Esophagus muscularis mucosa (tissue), 3 donors: ENCODE data around the gene WDR13.
"Not testable (repeated sequence)": the region's sequence is repeated elsewhere in the genome, so short reads cannot be mapped to it uniquely, and the experiment has no call there.

Experiments used
- EP300 ChIP-seq: sonication (generic); formaldehyde crosslinking; IDR thresholded peaks from one replicate; pipeline ENCODE4 v1.6.1; 2017; ENCODE audit warnings: antibody characterized with exemption
- TF ChIP-seq, protein P1 (sequence below), 3 experiments: fragments of 200-600 bp in 2 of 3; fragments of 450-650 bp in 1 of 3; sonication (generic) in 2 of 3; IDR thresholded peaks; one replicate each; pipeline ENCODE4 v1.5.1; 2017 to 2019; ENCODE audit warnings: antibody characterized with exemption in 3 of 3, mild to moderate bottlenecking in 2 of 3, moderate library complexity in 1 of 3

DNA sequence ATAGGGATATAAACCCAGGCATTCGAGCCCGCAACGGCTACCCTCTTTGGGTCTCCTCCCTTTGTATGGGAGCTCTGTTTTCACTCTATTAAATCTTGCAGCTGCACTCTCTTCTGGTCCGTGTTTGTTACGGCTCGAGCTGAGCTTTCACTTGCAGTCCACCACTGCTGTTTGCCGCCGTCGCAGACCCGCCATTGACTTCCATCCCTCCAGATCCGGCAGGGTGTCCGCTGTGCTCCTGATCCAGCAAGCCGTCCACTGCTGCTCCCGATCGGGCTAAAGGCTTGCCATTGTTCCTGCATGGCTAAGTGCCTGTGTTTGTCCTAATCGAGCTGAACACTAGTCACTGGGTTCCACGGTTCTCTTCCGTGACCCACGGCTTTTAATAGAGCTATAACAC is 57.5 kb downstream of the WDR13 start:
- TF ChIP-seq, protein P1, sequence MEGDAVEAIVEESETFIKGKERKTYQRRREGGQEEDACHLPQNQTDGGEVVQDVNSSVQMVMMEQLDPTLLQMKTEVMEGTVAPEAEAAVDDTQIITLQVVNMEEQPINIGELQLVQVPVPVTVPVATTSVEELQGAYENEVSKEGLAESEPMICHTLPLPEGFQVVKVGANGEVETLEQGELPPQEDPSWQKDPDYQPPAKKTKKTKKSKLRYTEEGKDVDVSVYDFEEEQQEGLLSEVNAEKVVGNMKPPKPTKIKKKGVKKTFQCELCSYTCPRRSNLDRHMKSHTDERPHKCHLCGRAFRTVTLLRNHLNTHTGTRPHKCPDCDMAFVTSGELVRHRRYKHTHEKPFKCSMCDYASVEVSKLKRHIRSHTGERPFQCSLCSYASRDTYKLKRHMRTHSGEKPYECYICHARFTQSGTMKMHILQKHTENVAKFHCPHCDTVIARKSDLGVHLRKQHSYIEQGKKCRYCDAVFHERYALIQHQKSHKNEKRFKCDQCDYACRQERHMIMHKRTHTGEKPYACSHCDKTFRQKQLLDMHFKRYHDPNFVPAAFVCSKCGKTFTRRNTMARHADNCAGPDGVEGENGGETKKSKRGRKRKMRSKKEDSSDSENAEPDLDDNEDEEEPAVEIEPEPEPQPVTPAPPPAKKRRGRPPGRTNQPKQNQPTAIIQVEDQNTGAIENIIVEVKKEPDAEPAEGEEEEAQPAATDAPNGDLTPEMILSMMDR (IDR thresholded peaks at IDR 0.05): not testable (repeated sequence)
- not testable (repeated sequence) for TF ChIP-seq EP300
